Duodenal mucosa (tissue), 2 donors: Measurements from ENCODE around the gene GPATCH8.
"Not testable (repeated sequence)": the region's sequence is repeated elsewhere in the genome, so short reads cannot be mapped to it uniquely, and the experiment has no call there.

Experiments
- H3K27ac ChIP-seq: one replicate; pipeline ENCODE4 v1.7.0; 2013; ENCODE audit warnings: low read depth, low read length
- H3K27me3 ChIP-seq, 2 donors: one replicate each; pipeline ENCODE4 v1.7.0; 2013; ENCODE audit warnings: low read length in 2 of 2, control low read depth in 1 of 2; ENCODE audit not compliant: insufficient read depth in 2 of 2, control insufficient read depth in 1 of 2
- H3K36me3 ChIP-seq, 2 donors: one replicate each; pipeline ENCODE4 v1.7.0; 2013; ENCODE audit warnings: low read length in 2 of 2, control low read depth in 1 of 2; ENCODE audit not compliant: insufficient read depth in 2 of 2, control insufficient read depth in 1 of 2
- H3K4me1 ChIP-seq, 2 donors: one replicate each; pipeline ENCODE4 v1.7.0; 2013; ENCODE audit warnings: low read length in 2 of 2, control low read depth in 1 of 2; ENCODE audit not compliant: insufficient read depth in 2 of 2, control insufficient read depth in 1 of 2
- H3K4me3 ChIP-seq, 2 donors: one replicate each; pipeline ENCODE4 v1.7.0; 2013; ENCODE audit warnings: low read length in 2 of 2, low read depth in 1 of 2
- H3K9ac ChIP-seq, 2 donors: one replicate each; pipeline ENCODE4 v1.7.0; 2013; ENCODE audit warnings: low read length in 2 of 2, low read depth in 1 of 2
- H3K9me3 ChIP-seq, 2 donors: one replicate each; pipeline ENCODE4 v1.7.0; 2013; ENCODE audit warnings: low read length in 2 of 2, control low read depth in 1 of 2; ENCODE audit not compliant: control insufficient read depth in 1 of 2

GPATCH8 gene

GRCh38 chr17:44527102-44527501 is 23.9 kb upstream of the GPATCH8 start:
- no peak overlapping the region for H3K9ac ChIP-seq
- H3K27me3 ChIP-seq = no peaks in the 10 kb centered on the region
- H3K4me3 ChIP-seq = no peak overlapping the region
- H3K27ac ChIP-seq = no peak overlapping the region
- no peaks in the 10 kb centered on the region for H3K36me3 ChIP-seq
- no peaks in the 10 kb centered on the region for H3K9me3 ChIP-seq
- no peaks in the 10 kb centered on the region for H3K4me1 ChIP-seq

DNA sequence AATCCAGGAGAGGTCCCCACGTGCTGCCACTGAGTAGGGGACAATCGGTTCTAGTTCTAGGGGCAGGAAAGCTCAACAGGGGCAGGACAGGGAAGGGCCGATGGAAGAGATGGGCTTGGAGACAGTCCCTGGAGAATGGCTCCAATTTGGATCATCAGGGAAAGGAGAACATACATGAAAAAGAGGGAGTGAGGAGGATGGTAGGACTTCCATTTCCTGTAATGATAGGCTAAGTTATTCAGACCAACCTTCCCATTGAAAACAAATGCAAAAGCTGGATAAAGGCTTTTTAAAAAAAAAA is 20.4 kb upstream of the GPATCH8 start:
- H3K27ac ChIP-seq = no peak overlapping the region
- H3K9ac ChIP-seq = no peak overlapping the region
- no peaks in the 10 kb centered on the region for H3K9me3 ChIP-seq
- H3K36me3 ChIP-seq = no peaks in the 10 kb centered on the region
- no peaks in the 10 kb centered on the region for H3K27me3 ChIP-seq
- no peaks in the 10 kb centered on the region for H3K4me1 ChIP-seq
- H3K4me3 ChIP-seq = no peak overlapping the region

- Histone ChIP-seq H3K4me1 (no peaks in the 10 kb centered on the region), H3K9ac (no peak overlapping the region), H3K27ac (no peak overlapping the region), H3K27me3 (no peaks in the 10 kb centered on the region), H3K4me3 (no peak overlapping the region), H3K9me3 (no peaks in the 10 kb centered on the region), H3K36me3 (no peaks in the 10 kb centered on the region)
These were observed 19.9 kb upstream of the GPATCH8 start for GRCh38 chr17:44522883-44523671.

GRCh38 chr17:44518032-44518431 is 14.8 kb upstream of the GPATCH8 start:
- Histone ChIP-seq H3K27me3 (no peaks in the 10 kb centered on the region), H3K9me3 (no peaks in the 10 kb centered on the region), H3K27ac (no peak overlapping the region), H3K4me1 (no peaks in the 10 kb centered on the region), H3K9ac (no peak overlapping the region), H3K36me3 (no peaks in the 10 kb centered on the region), H3K4me3 (no peak overlapping the region)

DNA sequence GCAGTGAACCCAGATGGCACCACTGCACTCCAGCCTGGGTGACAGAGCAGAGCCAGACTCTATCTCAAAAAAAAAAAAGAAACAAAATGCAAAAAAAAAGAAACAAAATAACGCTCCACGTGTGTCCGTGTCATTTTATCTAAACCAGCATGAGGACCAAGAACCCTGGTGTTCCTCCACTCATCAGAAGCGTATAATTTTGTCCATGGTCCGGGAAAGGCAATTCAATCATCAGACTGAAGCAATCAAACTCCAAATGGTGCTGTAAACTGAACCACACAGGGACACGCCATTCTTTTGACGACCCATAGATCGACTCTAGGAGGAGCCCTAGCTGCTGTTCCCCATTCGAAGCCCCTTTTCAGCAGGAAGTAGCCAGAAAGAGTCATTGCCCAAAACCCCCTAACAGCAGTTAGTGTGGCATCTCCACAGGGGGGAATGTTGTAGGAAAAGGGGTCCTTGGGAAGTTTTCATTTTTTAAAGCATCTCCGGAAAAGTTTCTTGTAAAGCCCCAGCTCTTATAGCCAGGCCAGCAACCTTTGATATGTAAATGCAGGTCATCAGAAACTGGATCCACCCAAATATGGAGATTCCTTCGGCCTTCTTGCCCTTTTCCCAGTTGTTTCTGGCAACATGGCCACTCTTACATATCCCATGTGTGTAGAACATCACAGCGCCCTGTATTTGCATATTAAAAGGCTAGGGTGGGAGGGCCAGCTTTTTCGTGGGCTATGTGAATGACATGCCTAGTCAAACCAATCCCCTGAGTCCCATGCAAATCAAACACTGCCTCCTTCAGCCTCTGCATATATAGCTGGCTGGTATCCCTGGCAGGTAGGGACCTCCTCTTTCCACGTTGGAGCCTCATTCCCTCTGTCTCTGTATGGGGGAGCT is 8.3 kb upstream of the GPATCH8 start:
- not testable (repeated sequence) for H3K36me3 ChIP-seq, H3K4me1 ChIP-seq, H3K4me3 ChIP-seq, H3K9ac ChIP-seq, H3K9me3 ChIP-seq, H3K27ac ChIP-seq, H3K27me3 ChIP-seq

DNA sequence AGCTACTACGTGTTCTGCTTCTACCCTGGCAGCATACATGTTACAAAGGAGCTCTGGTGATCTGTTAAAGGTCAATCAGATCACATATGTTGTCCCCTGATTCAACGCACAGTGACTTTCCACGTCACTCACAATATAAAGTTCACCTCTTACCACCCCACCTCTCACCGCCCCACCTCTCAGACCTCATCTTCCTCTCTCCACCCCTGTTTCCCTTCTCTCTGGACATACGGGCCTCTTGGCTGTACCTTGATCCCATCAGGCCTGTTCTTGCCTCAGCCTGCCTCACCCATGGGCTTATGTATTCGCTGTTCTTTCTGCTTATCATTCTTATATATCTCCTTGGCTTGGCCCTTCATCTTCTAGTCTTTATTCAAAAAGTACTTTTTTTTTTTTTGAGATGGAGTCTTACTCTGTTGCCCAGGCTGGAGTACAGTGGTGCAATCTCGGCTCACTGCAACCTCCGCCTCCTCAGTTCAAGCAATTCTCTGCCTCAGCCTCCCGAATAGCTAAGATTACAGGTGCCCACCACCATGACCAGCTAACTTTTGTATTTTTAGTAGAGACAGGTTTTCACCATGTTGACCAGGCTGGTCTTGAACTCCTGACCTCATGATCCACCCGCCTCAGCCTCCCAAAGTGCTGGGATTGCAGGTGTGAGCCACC is 3.9 kb upstream of the GPATCH8 start:
- H3K9me3 ChIP-seq = not testable (repeated sequence)

GRCh38 chr17:44502598-44503146 is 534 bp downstream of the GPATCH8 start:
- H3K27ac ChIP-seq = peak overlapping the region; percentile 90
- H3K9ac ChIP-seq = peak overlapping the region; percentile 71 to 96
- no peaks in the 10 kb centered on the region for H3K27me3 ChIP-seq
- H3K4me1 ChIP-seq = peaks cover 29% of the 10 kb centered on the region in 2 donors
- H3K4me3 ChIP-seq = peak overlapping the region; percentile 88 to 95
- no peaks in the 10 kb centered on the region for H3K36me3 ChIP-seq
- no peaks in the 10 kb centered on the region for H3K9me3 ChIP-seq

More for the DNA sequence above, 3.9 kb upstream of the GPATCH8 start:
- not testable (repeated sequence) for H3K4me3 ChIP-seq, H3K27ac ChIP-seq, H3K36me3 ChIP-seq, H3K9ac ChIP-seq, H3K4me1 ChIP-seq, H3K27me3 ChIP-seq

- Histone ChIP-seq H3K36me3 (no peaks in the 10 kb centered on the region), H3K9ac (peak overlapping the region; percentile 71 to 96), H3K4me1 (peaks cover 29% of the 10 kb centered on the region in 2 donors), H3K4me3 (peak overlapping the region; percentile 88 to 95), H3K27me3 (no peaks in the 10 kb centered on the region), H3K9me3 (no peaks in the 10 kb centered on the region), H3K27ac (peak overlapping the region; percentile 5)
These were observed 1.3 kb downstream of the GPATCH8 start for GRCh38 chr17:44501866-44502375.

DNA sequence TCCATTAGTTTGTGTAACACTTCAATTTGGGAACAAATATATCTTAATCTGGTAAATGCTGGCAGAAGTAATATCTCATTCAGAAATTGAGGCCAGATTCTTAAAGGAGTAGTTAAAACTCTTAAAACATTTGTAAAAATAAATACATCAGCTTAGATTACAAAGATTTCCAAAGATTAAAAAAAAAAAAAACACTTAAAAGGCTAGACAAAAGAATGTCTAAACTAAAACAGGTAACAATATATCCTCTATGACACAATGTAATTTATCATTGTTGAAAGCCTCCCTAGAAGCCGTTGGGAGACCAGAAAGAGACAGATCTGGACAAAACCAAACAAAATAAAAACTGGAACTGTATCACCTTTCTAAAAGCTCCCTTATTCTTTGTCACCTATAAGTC is 3.5 kb downstream of the GPATCH8 start:
- H3K4me3 ChIP-seq = peak overlapping the region; percentile 11 to 32

More for the DNA sequence above, 3.5 kb downstream of the GPATCH8 start:
- Histone ChIP-seq H3K9ac (no peak overlapping the region), H3K4me1 (peaks cover 29% of the 10 kb centered on the region in 2 donors), H3K27ac (no peak overlapping the region), H3K36me3 (no peaks in the 10 kb centered on the region), H3K9me3 (no peaks in the 10 kb centered on the region), H3K27me3 (no peaks in the 10 kb centered on the region)
